ENCODE measurements around the gene PAQR5. TPM values are rescaled to one million over a fixed set of nuclear protein-coding genes. Genes with fewer than 3 reads are reported as not detected.

PAQR5 gene
- total RNA-seq, 1 experiment from 2014 or later, result 2.0 TPM

DNA sequence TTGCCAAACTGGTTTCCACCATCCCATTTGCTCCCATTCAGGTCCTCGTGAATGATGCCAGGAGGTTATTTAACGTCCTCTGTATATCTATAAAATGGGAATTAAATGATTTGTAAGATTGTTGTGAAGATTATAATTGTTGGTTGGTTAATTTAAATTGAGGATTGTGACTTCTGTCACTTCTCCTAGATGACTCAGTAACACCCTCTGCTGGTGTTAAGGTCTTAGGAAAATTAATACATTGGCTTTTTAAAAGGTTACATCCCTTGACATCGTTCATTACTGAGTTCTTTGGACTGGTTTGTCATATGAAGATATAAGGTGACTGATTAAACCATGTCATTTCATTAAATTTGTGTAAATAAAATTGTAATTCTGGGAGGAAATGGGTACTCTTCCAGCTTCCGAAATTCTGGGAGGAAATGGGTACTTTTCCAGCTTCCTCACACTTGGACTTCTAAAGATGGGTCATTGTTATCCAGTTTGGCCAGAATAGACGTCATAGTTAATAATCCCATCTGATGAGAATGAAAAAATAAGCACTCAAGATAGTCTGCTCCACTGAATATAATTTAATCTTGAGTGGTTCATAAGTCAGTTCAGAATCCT is 33.3 kb upstream of the PAQR5 start:
- DNase-seq (ENCODE audit: low read depth, low spot score) (no peak), ATAC-seq (no peak)
- BruUV-seq (replicated peaks), result no TSS peak
- Histone ChIP-seq H3K4me1 (ENCODE audit: control insufficient read depth, insufficient read depth, low read length) (no peaks in the 10 kb centered on the region), H3K9me3 (ENCODE audit: control insufficient read depth, insufficient read depth, low read depth, low read length) (no peaks in the 10 kb centered on the region), H3K27ac (ENCODE audit: low read length) (no peak overlapping the region), H3K4me3 (ENCODE audit: low read depth in 2 of 2, low read length in 2 of 2) (no peak overlapping the region), H3K27me3 (ENCODE audit: control insufficient read depth, insufficient read depth, low read length) (no peaks in the 10 kb centered on the region), H3K36me3 (ENCODE audit: control insufficient read depth, insufficient read depth, low read length) (no peaks in the 10 kb centered on the region)
- TF ChIP-seq, protein P1, sequence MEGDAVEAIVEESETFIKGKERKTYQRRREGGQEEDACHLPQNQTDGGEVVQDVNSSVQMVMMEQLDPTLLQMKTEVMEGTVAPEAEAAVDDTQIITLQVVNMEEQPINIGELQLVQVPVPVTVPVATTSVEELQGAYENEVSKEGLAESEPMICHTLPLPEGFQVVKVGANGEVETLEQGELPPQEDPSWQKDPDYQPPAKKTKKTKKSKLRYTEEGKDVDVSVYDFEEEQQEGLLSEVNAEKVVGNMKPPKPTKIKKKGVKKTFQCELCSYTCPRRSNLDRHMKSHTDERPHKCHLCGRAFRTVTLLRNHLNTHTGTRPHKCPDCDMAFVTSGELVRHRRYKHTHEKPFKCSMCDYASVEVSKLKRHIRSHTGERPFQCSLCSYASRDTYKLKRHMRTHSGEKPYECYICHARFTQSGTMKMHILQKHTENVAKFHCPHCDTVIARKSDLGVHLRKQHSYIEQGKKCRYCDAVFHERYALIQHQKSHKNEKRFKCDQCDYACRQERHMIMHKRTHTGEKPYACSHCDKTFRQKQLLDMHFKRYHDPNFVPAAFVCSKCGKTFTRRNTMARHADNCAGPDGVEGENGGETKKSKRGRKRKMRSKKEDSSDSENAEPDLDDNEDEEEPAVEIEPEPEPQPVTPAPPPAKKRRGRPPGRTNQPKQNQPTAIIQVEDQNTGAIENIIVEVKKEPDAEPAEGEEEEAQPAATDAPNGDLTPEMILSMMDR (IDR thresholded peaks at IDR 0.05), result peak; percentile 69; the same call in 1 of the 2 replicates
- TF ChIP-seq TCF7L2 (IDR thresholded peaks at IDR 0.05; ENCODE audit: low read depth, low read length), result no peak
- intact Hi-C loops (cut with micrococcal nuclease; ENCODE audit: unreplicated experiment) (loop anchor here (1.0 kb wide), 1 partner anchor 206 kb away; no protein-coding TSS in a partner anchor), in situ Hi-C loops (cut with HindIII; ENCODE audit: low pct_unique_long_range_greater_than_20kb, low sequenced_read_pairs) (no loop called here)
- POLR2A ChIA-PET, result no interaction called here
- CTCF ChIA-PET, result no interaction called here

DNA sequence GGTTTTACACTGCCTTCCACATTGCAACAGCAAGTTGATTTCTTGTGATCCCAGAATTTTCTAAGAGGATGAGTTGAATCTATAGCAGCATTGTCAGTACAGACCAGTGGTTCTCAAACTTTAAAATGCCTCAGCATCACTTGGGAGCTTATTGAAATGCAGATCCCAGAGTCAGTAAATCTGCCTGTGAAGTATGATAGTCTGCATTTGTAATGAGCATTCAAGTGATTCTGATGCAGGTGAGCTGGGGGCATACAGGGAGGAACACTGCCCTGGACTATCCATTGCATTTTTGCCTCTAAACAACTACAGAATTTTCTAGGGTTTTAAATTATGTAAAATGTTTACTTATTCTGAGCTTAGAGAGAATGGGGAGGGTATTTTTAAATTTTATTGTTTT is 27.5 kb upstream of the PAQR5 start:
- ATAC-seq (no peak), DNase-seq (ENCODE audit: low read depth, low spot score) (no peak)
- CTCF ChIA-PET, result no interaction called here

More for the DNA sequence above, 27.5 kb upstream of the PAQR5 start:
- POLR2A ChIA-PET, result no interaction called here
- H3K36me3 ChIP-seq (ENCODE audit: control insufficient read depth, insufficient read depth, low read length), result no peaks in the 10 kb centered on the region
- in situ Hi-C loops (cut with HindIII; ENCODE audit: low pct_unique_long_range_greater_than_20kb, low sequenced_read_pairs), result no loop called here
- no peaks in the 10 kb centered on the region for H3K9me3 ChIP-seq (ENCODE audit: control insufficient read depth, insufficient read depth, low read depth, low read length)
- intact Hi-C loops (cut with micrococcal nuclease; ENCODE audit: unreplicated experiment), result no loop called here
- BruUV-seq (replicated peaks), result no TSS peak
- H3K4me3 ChIP-seq (ENCODE audit: low read depth in 2 of 2, low read length in 2 of 2), result no peak overlapping the region
- no peaks in the 10 kb centered on the region for H3K27me3 ChIP-seq (ENCODE audit: control insufficient read depth, insufficient read depth, low read length)
- TF ChIP-seq POLR2AphosphoS5 (IDR thresholded peaks at IDR 0.05; ENCODE audit: low read depth, low read length), result no peak
- TF ChIP-seq, protein P1 (IDR thresholded peaks at IDR 0.05), result no peak
- TF ChIP-seq TCF7L2 (IDR thresholded peaks at IDR 0.05; ENCODE audit: low read depth, low read length), result no peak
- no peak for TF ChIP-seq SIN3A (IDR thresholded peaks at IDR 0.05; ENCODE audit: borderline replicate concordance, insufficient read depth, low read depth, low read length)
- TF ChIP-seq, protein P2, sequence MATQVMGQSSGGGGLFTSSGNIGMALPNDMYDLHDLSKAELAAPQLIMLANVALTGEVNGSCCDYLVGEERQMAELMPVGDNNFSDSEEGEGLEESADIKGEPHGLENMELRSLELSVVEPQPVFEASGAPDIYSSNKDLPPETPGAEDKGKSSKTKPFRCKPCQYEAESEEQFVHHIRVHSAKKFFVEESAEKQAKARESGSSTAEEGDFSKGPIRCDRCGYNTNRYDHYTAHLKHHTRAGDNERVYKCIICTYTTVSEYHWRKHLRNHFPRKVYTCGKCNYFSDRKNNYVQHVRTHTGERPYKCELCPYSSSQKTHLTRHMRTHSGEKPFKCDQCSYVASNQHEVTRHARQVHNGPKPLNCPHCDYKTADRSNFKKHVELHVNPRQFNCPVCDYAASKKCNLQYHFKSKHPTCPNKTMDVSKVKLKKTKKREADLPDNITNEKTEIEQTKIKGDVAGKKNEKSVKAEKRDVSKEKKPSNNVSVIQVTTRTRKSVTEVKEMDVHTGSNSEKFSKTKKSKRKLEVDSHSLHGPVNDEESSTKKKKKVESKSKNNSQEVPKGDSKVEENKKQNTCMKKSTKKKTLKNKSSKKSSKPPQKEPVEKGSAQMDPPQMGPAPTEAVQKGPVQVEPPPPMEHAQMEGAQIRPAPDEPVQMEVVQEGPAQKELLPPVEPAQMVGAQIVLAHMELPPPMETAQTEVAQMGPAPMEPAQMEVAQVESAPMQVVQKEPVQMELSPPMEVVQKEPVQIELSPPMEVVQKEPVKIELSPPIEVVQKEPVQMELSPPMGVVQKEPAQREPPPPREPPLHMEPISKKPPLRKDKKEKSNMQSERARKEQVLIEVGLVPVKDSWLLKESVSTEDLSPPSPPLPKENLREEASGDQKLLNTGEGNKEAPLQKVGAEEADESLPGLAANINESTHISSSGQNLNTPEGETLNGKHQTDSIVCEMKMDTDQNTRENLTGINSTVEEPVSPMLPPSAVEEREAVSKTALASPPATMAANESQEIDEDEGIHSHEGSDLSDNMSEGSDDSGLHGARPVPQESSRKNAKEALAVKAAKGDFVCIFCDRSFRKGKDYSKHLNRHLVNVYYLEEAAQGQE (IDR thresholded peaks at IDR 0.05; ENCODE audit: insufficient read depth in 1 of 2, low read depth in 2 of 2, low read length in 1 of 2), result no peak
- no peak overlapping the region for H3K27ac ChIP-seq (ENCODE audit: low read length)
- H3K4me1 ChIP-seq (ENCODE audit: control insufficient read depth, insufficient read depth, low read length), result no peaks in the 10 kb centered on the region
